ENCODE measurements around the gene CABP7. TPM values are rescaled to one million over a fixed set of nuclear protein-coding genes. Genes with fewer than 3 reads are reported as not detected.

CABP7 gene
- total RNA-seq = not detected in 2 replicates
- long read RNA-seq = 0 reads

DNA sequence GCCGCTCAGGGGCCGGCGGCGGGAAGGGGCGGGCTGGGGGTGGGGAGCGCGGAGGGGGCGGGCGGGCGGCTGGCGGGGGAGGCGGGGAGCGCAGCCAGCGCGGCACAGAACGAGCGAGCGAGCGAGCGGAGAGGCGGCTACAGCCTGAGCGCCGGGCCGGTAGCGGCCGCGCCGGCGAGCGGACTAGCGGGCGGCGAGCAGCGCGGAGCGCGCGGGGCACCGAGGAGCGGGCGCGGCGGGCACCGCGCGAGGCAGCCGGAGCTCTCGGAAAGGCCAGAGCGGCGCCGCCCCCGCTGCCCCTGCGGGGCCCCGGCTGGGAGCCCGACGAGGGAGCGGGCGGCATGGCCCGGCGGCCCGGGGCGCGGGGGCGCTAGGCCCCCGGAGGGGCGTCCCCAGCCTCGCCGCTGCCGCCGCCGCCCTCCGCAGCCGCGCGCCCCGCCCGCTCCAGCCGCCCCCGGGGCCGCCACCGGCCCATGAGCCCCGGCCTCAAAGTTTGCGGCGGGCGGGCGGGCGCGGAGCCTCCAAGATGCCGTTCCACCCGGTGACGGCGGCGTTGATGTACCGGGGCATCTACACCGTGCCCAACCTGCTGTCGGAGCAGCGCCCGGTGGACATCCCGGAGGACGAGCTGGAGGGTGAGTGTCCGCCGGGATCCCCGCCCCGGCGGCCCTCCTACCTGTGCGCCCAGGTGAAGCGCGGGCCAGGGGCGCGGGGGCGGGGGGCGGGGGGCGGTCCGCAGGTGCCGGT, at the start of gene CABP7:
CABP7 (plus strand) TSS at position 105 of the 747 bp plus-strand sequence; CDS start at position 527, 422 bp downstream.
- TF ChIP-seq, protein P1, sequence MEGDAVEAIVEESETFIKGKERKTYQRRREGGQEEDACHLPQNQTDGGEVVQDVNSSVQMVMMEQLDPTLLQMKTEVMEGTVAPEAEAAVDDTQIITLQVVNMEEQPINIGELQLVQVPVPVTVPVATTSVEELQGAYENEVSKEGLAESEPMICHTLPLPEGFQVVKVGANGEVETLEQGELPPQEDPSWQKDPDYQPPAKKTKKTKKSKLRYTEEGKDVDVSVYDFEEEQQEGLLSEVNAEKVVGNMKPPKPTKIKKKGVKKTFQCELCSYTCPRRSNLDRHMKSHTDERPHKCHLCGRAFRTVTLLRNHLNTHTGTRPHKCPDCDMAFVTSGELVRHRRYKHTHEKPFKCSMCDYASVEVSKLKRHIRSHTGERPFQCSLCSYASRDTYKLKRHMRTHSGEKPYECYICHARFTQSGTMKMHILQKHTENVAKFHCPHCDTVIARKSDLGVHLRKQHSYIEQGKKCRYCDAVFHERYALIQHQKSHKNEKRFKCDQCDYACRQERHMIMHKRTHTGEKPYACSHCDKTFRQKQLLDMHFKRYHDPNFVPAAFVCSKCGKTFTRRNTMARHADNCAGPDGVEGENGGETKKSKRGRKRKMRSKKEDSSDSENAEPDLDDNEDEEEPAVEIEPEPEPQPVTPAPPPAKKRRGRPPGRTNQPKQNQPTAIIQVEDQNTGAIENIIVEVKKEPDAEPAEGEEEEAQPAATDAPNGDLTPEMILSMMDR (conservative IDR thresholded peaks at IDR 0.05) = no peak
- no peaks in the 10 kb centered on the region for H3K36me3 Mint-ChIP-seq (ENCODE audit: low read depth)
- H3K27me3 Mint-ChIP-seq (ENCODE audit: low read depth) = peaks cover 74% of the 10 kb centered on the region
- peaks cover 11% of the 10 kb centered on the region for H3K4me1 Mint-ChIP-seq
- no peak for DNase-seq (ENCODE audit: low read depth, low spot score)
- no peak within 1 kb of the TSS for H3K4me3 Mint-ChIP-seq
- no peak within 1 kb of the TSS for H3K27ac Mint-ChIP-seq (ENCODE audit: unreplicated experiment)
- H3K9me3 Mint-ChIP-seq = no peaks in the 10 kb centered on the region

DNA sequence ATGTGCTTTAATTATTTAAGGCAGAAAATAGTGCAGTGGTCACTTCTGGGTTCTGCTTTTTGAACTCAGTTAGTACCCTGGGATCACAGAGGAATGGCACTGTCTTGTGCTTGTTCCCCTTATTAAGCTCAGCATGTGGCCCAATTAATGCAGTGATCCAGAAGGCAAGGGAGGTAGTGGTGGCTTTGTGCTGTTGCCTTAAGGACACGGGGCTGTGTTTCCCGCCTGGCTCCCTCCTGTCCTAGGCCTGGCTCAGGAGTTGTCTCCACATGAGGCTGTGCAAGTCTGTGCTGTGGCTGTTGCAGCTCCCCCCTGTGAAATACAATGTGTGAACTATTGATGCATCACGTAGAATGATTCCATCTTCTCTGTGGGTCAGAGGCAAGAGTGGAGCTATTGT, 49.2 kb upstream of the CABP7 start:
- DNase-seq (ENCODE audit: low read depth, low spot score) = no peak
- Mint-ChIP-seq H3K9me3 (no peaks in the 10 kb centered on the region), H3K36me3 (ENCODE audit: low read depth) (peaks cover 4% of the 10 kb centered on the region), H3K27ac (ENCODE audit: unreplicated experiment) (no peak overlapping the region), H3K4me1 (peaks cover 9% of the 10 kb centered on the region), H3K4me3 (no peak overlapping the region), H3K27me3 (ENCODE audit: low read depth) (no peaks in the 10 kb centered on the region)
- TF ChIP-seq, protein P1 (conservative IDR thresholded peaks at IDR 0.05) = no peak

DNA sequence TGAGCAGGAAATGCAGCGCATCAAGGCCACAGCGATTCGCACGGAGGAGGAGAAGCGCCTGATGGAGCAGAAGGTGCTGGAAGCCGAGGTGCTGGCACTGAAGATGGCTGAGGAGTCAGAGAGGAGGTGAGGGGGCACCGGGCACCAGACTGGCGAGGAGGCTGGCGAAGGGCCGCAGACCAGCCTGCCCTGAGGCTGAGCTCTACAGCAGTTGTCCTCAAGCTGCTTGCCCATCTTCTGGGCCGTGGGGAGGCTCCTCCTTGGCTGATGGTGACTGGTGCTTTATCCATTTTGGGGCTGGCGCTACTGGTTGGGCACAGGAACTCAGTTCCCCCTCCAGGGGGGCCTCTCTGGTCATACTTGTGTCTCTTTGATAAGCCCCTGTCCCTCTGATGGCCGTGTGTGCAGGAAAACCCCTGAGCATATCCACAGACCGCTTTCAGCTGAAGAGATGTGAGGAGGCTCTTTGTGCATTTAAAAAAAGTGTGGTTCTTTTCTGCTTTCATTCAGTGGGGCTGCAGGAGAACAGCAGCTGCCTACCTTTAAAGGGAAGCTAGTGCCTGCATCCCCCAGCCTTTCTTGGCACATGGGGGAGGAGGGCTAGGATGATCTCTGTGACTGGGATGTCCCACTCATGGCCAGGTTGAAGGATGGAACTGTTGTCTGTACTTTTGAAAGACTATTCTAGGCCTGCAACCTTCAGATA, 46.3 kb upstream of the CABP7 start:
- H3K9me3 Mint-ChIP-seq = no peaks in the 10 kb centered on the region
- no peaks in the 10 kb centered on the region for H3K27me3 Mint-ChIP-seq (ENCODE audit: low read depth)
- TF ChIP-seq, protein P1 (conservative IDR thresholded peaks at IDR 0.05) = no peak
- no peak overlapping the region for H3K4me3 Mint-ChIP-seq
- H3K4me1 Mint-ChIP-seq = peaks cover 9% of the 10 kb centered on the region
- H3K27ac Mint-ChIP-seq (ENCODE audit: unreplicated experiment) = no peak overlapping the region
- H3K36me3 Mint-ChIP-seq (ENCODE audit: low read depth) = peaks cover 8% of the 10 kb centered on the region
- DNase-seq (ENCODE audit: low read depth, low spot score) = no peak

DNA sequence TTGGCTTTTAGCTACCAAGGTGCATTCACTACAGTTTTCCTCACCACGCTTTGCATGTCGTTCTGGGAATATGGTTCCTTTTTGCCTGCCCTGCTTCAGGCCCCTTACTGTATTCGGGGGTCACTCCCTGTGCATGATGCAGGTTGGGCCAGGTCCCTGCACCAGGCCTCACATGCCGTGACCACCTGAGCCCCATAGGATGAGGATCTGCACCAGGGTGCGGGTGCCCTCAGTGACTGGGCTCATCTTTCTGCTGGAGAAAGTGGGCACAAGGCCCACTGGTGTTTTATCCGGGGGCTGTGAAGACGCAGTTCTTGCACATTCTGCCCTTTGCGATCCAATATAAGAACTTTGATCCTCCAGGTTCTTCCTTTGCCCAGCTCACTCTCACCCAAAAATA, 45.7 kb upstream of the CABP7 start:
- no peaks in the 10 kb centered on the region for H3K9me3 Mint-ChIP-seq
- TF ChIP-seq, protein P1 (conservative IDR thresholded peaks at IDR 0.05) = no peak
- H3K4me3 Mint-ChIP-seq = no peak overlapping the region
- peaks cover 8% of the 10 kb centered on the region for H3K36me3 Mint-ChIP-seq (ENCODE audit: low read depth)
- H3K27me3 Mint-ChIP-seq (ENCODE audit: low read depth) = no peaks in the 10 kb centered on the region
- DNase-seq (ENCODE audit: low read depth, low spot score) = no peak
- peaks cover 9% of the 10 kb centered on the region for H3K4me1 Mint-ChIP-seq
- no peak overlapping the region for H3K27ac Mint-ChIP-seq (ENCODE audit: unreplicated experiment)

DNA sequence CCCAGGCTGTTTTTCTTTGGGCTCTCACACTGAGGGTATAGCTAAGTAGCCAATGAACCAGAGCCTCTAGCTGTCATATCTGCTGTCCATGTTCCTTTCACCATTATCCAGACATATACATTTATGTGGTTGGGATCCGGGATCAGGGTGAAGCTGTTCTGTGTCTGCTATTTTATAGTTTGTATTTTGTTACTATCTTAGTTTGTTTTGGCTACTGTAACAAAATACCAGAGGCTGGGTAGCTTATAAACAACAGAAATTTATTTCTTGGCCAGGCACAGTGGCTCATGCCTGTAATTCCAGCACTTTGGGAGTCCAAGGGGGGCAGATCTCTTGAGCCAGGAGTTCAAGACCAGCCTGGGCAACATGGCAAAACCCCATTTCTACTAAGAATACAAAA, 40.5 kb upstream of the CABP7 start:
- Mint-ChIP-seq H3K4me3 (no peak overlapping the region), H3K4me1 (no peaks in the 10 kb centered on the region), H3K27ac (ENCODE audit: unreplicated experiment) (no peak overlapping the region), H3K9me3 (no peaks in the 10 kb centered on the region), H3K27me3 (ENCODE audit: low read depth) (no peaks in the 10 kb centered on the region), H3K36me3 (ENCODE audit: low read depth) (peaks cover 10% of the 10 kb centered on the region)
- no peak for DNase-seq (ENCODE audit: low read depth, low spot score)
- TF ChIP-seq, protein P1 (conservative IDR thresholded peaks at IDR 0.05) = no peak
